Measurements from ENCODE around the gene ZDHHC3.

- TF ChIP-seq EZH2 (optimal IDR thresholded peaks at IDR 0.05; ENCODE audit: low read depth, low read length) (no peak), CTCF (IDR thresholded peaks at IDR 0.05; ENCODE audit: low read length) (no peak)
Observed at GRCh38 chr3:45008117-45008516, 32.1 kb upstream of the ZDHHC3 start.
